Hematopoietic multipotent progenitor cell treated with erythropoietin and hydrocortisone succinate and interleukin-3 and kit ligand, for 17 days (in vitro differentiated cells): ENCODE data around the gene NME8.
A peak's percentile ranks its signal among the peaks of the same experiment; 100 is the strongest.

Experiments
- DNase-seq: peaks from one replicate; pipeline ENCODE4 v3.0.0-alpha.2; 2015; ENCODE audit warnings: low spot score

NME8 gene

GRCh38 chr7:37899712-37900247 is 51.4 kb downstream of the NME8 start:
- no peak for DNase-seq

GRCh38 chr7:37901236-37901827 is 52.9 kb downstream of the NME8 start:
- DNase-seq, result peak; percentile 10

- DNase-seq, result no peak
These were observed 53.6 kb downstream of the NME8 start for GRCh38 chr7:37901890-37902524.

DNA sequence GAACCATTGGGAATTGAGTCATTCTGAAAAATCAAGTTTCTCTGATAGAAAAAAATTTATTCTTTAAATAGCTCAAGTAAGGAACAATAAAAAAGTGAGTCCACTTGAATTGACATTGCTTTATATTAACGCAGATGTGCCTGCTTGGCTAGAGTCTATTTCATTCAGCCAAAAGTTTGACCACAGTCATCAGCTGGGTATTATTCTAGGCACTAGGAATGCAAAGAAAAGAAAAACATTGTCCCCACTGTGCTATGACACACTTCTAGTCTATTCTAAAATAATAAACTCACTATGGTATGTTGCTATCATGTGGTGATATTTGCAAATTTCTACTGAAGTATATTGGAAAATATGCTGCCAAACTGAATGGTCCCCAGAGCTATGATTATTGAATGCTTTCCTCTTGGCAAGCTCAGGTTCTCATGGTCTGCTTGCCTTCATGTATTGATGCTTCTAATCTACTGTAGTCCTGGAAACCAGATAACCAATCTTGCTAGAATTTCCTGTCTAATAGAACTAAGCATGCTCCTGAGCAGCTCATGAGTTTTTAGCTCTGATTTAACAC is 59.9 kb downstream of the NME8 start:
- no peak for DNase-seq

GRCh38 chr7:37912756-37913155 is 64.4 kb downstream of the NME8 start:
- DNase-seq, result no peak

DNA sequence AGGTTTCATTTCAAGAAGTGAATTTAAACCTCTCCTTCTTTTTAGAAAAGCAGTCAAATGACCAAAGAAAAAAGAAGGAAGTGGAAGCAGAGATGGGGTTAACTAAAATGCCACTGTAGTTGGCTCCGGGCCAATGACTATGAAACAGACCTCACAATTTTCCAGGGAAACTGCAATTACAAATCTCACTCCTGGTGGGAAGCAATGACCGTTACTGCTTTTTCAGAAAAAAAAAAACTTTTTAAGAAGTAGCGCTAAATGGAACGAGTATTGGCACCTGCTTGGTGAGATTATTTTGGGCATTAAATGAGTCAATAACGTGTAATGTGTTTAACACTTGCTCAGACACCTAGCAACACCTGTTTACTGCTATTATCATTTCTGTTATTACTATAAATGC is 67.0 kb downstream of the NME8 start:
- no peak for DNase-seq

DNA sequence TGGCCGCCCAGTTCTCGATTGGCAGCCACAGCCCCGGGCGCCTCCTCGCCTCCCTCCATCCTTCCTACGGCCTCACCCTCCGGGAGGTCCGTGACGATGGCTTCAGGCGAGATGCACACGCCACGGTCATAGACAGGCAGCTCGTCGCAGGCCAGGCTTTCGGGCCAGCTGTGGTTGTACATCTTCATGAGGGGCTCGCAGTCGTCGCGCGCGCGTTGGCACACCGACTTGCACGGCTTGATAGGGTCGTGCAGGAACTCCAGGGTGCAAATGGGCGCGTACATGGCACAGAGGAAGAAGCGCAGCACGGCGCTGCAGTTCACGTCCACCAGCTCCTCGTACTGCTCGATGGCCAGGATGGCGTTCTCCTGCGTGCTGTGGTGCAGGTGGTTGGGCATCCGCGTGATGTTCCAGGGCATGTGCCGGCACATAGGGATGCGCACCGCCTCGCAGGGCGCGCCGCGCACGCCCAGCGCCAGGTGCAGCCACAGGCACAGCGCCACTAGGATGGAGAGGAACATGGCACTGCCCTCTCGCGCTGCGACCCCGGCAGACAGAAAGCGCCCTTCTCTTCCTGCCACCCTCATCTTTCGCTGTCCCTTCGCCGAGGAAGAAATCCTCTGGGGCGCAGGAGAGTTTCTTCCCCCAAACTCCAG is 67.7 kb downstream of the NME8 start:
- DNase-seq, result no peak

- peak; percentile 47 for DNase-seq
These were observed 68.6 kb downstream of the NME8 start, which contains the start of gene SFRP4 for GRCh38 chr7:37916673-37917660. SFRP4 (minus strand) TSS chr7:37916817; CDS start chr7:37916537, 280 bp downstream.

- DNase-seq, result no peak
These were observed 70.1 kb downstream of the NME8 start for GRCh38 chr7:37918526-37918925.

GRCh38 chr7:37920305-37920848 is 72.0 kb downstream of the NME8 start, which contains the start of gene EPDR1:
EPDR1 (plus strand) TSS chr7:37920640; CDS start chr7:37920940, 300 bp downstream.
- no peak for DNase-seq

DNA sequence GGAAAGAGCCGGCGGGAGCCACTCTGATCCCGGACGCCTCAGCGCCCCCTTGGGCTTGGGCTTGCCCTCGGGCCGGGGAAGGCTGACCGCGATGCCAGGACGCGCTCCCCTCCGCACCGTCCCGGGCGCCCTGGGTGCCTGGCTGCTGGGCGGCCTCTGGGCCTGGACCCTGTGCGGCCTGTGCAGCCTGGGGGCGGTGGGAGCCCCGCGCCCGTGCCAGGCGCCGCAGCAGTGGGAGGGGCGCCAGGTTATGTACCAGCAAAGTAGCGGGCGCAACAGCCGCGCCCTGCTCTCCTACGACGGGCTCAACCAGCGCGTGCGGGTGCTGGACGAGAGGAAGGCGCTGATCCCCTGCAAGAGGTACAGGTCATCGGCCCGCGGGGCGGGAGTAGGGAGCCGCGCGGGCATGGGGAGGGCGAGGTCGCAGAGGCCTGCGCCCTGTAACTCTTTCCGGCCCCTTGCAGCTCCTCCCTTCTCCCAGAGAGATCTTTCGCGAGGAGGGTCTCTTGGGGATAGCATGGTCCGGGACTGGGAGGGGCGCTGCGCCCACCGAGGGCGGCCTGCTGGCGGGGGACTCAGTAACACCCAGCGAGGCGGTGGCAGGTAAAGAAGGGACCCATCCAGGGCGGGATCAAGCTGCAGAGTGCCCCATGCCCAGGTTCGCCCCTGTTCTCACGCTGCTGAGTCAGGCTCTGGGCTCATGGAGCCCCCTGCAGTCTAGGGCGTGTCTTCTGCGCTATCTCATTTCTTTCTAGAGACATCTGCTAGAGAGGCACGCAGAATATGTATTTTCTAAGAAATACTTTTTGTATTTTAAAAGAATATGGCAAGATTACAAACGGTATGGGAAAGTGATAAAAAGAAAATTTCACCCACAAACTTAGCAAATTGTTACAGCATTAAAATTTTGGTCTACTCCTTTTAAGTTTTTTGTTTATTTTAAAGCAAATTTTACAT is 72.7 kb downstream of the NME8 start:
- peak; percentile 61 for DNase-seq

DNA sequence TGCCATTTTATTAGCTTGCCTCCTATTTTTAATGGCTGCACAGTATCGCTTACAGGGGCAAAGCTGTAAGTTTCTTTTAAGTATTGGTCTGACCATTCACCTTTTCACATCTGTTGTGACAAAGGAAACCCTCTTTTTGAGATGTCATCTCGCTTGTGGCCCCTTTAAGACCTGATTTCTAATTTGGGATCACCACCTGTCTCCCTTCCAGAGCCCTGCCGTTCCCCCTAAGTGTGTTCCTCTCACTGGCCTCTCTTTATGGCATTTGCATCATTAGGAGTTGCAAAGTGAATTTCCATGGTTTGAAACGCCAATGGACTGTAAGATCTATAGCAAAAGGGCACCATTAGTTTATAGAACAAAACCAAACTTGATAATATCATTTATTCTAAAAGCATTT is 73.5 kb downstream of the NME8 start:
- peak; percentile 15 for DNase-seq

DNA sequence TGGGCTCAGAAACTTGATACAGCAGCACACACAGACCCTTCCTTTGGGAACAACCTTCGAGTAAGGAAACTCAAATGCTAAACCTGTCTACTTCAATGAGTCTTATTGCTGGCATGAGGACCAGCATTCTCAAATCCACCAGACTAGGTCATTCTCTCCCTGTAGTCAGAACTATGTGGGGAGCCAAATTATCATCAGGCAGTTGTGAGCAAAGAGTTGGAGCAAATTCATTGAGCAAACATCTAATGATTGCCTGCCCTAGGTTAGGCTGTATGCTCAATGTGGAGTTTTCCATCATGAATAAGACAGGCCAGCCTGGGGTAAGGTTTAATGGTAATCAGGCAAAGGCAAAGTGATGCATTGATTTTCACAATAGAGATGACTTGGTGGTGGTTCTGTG is 75.6 kb downstream of the NME8 start:
- DNase-seq, result no peak

DNA sequence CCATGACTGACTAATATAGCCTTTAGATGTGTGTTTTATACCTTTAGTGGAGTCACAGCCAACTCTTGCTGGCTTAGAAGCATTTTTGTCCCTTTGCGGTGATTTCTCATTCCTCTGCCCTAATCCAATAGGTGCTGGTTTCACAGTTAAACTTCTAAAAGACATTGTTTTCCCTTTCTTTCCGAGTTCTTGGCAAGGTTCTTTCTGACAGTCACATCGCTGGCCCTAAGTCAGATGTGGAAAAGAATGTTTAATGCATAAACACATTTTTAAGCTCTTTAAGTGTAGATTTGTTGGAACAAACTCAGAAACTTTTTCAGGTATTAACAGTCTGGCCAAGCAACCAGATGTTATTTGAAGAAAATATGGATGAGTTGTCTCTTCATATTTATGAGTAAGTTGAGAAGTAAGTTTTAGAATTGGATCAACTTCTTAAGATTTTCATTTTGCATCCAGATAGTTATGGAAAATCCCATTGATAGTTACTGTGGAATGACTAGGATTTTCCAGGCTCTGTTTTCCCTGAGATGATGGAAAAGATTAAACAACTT is 76.2 kb downstream of the NME8 start:
- no peak for DNase-seq

DNA sequence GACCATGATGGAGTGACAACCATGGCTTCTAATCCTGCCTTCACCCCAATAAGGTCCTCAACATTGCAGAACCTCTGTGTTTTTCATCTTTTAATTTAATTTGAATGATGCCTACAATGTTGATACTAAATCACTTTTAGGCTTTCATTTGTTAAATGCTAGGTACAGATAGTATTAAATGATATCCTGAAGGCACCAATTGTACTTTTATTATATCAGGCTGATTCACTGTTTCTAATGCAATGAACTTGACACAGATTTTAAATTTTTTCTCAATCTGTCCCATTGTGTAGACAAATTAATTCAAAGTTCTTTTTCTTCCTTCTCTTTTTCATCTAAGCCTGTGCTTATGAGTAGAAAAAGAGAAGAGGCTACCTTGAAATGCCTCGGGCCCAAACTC is 77.2 kb downstream of the NME8 start:
- DNase-seq, result no peak

GRCh38 chr7:37927773-37928444 is 79.5 kb downstream of the NME8 start:
- no peak for DNase-seq

DNA sequence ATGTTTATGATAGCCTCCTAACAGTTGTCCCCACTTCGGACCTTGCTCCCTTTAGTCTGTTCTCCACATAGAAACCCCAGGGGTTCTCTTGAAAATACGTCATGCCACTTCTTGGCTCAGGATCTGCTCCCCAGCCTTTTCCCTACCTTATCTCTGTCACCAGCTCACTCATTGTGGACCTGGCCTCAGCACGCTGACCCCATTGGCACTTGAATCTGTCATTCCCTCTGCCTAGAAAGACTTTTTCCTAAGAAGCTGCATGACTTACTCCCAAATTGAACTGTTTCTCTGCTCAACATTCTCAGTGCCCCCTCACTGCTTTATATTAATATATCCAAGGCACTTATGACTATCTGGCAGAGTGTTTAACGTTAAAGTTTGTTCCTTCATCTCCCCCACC is 80.5 kb downstream of the NME8 start:
- DNase-seq, result no peak

- no peak for DNase-seq
These were observed 82.0 kb downstream of the NME8 start for GRCh38 chr7:37930226-37930948.

GRCh38 chr7:37932543-37932942 is 84.1 kb downstream of the NME8 start:
- DNase-seq, result no peak
